Mesenteric fat pad (tissue), 1 donor: ENCODE measurements around the gene CCR5AS.
"Not testable (repeated sequence)": the region's sequence is repeated elsewhere in the genome, so short reads cannot be mapped to it uniquely, and the experiment has no call there.

Experiments used
- DNase-seq: peaks from one replicate; pipeline ENCODE4 v3.0.0-alpha.2; 2020; ENCODE audit warnings: low spot score
- donor health status: DM: yes; HTN: yes; CAD: no.

Gene CCR5AS

GRCh38 chr3:46356909-46357308 lies 50.0 kb downstream of the CCR5AS start:
- no peak for DNase-seq

DNA sequence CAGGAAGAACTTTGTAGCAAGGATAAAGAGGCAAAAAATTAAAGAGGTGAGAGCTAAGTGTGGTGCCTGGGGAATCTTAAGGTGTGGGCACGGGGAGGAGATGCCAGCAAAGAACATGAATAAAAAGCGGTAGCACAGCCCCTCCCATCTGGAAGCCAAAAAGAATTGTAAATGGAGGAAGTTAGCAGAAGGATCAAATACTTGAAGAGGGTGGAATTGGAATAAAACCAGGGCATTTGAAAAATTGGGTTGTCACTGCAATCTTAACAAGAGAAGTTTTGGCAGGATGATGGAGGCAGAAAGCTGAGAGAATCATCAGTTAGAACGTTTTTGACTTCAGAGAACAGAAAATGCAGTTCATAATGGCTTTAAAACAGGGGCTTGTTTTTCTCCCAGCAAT lies 50.6 kb downstream of the CCR5AS start:
- no peak for DNase-seq

GRCh38 chr3:46354984-46355383 lies 51.9 kb downstream of the CCR5AS start:
- DNase-seq, result no peak

GRCh38 chr3:46354478-46354877 lies 52.4 kb downstream of the CCR5AS start:
- no peak for DNase-seq

DNA sequence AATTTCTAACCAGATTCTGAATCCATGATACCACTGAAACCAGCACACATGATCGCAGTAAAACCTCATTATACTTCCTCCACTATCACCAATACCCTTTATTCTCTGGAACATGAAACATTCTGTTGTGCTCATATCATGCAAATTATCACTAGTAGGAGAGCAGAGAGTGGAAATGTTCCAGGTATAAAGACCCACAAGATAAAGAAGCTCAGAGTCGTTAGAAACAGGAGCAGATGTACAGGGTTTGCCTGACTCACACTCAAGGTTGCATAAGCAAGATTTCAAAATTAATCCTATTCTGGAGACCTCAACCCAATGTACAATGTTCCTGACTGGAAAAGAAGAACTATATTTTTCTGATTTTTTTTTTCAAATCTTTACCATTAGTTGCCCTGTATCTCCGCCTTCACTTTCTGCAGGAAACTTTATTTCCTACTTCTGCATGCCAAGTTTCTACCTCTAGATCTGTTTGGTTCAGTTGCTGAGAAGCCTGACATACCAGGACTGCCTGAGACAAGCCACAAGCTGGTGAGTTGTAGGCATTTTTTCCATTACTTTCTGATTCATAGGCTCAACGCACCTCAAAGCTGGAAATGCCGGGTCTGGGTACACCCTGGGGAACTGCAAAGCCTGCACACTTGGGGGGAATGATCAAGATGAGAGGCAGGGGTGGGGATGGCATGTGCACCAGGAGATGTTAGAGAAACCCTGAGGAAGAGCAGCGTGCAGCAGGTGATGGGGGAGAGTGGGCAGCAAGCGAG lies 53.0 kb downstream of the CCR5AS start, which contains the start of gene CCR2:
TSS of gene CCR2 (plus strand) at position 465 of the 764 bp plus-strand sequence. CDS start 3,417 bp downstream, outside the sequence.
- DNase-seq, result no peak

DNA sequence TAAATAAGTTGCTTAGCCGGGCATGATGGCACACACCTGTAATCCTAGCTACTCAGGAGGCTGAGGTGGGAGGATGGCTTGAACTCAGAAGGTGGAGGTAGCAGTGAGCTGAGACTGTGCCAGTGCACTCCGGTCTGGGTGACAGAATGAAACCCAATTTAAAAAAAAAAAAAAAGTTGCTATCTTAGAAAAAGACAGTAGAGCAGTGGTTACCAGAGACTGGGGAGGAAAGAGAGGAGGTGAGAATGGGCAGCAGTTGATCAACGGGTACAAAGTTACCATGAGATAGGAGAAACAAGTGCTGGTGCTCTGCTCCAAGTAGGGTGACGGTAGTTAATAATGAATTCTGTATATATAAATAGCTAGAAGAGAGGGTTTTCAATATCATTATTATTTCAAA lies 53.8 kb downstream of the CCR5AS start:
- DNase-seq, result no peak

DNA sequence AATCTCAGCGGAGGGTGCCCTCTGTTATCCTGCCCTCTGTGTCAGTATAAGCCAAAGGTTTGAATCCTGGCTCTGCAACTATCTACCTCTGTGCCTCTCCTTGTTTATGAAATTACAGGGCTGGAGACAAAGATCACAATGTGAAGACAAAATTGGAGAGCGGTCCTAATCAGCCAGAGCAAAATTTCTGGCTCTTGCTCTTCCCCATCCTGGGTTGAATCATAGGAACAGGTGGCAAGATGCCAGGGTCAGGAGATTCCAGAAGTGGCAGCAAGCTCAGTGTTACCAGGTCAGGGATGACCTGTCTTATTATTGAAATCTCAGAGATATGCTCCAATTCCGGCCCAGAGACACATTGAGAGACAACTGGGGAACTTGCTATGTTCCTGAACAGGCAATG lies 55.2 kb downstream of the CCR5AS start:
- DNase-seq, result no peak

DNA sequence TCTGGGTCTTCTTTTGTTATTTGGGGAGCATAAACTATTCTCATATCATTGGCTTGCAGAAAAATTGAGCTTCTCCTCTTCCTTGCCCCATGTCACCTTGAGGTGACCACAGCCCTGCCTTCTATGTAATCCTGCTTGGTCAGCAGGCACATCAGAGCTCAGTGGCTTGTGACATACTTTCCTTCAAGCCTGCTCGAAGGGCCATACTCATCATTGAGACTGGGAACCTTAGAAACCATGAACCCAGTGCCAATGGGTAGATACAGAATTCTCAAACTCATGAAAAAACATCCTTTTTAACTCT lies 56.7 kb downstream of the CCR5AS start:
- no peak for DNase-seq

DNA sequence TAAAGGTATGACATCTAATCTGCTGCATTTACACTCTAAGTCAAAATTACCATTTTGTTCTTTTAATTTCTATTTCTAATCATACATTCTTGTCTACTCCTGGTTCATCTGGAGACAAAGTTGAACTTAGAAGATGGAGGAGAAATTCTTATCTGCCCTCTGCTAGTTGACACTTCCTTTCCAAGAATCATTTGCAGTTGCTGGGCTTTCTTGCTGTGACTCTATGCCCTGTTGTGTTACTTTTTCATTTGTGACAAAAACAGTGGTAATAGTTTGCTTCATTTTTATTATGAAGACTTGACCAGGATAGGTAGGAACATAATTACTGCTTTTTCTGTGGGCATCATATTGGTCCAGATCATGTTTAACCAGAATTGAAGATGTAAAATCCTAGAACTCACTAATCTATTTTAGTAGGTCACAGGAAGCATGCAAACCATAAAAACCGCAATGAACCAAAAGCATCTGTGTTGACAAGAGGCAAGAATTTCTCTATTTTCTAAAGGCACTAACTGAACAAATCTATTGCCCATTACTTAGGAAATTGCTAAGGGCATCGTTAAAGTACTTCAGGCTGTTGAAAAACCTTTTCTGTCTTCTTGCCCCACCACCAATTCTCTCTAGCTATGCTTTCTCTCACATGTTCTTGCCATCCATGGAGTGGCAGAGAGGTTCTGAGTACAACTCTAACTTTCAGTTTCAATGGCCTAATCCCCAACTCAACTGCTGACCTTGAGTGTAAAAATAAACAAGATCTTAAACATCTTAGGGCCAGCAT lies 57.2 kb downstream of the CCR5AS start:
- DNase-seq, result no peak

- no peak for DNase-seq
Measured at GRCh38 chr3:46348823-46349482, 57.9 kb downstream of the CCR5AS start.

GRCh38 chr3:46344476-46344875 lies 62.4 kb downstream of the CCR5AS start:
- no peak for DNase-seq

- DNase-seq, result no peak
Measured at GRCh38 chr3:46338840-46339239, 68.0 kb downstream of the CCR5AS start.

- no peak for DNase-seq
Measured at GRCh38 chr3:46337911-46338310, 69.0 kb downstream of the CCR5AS start.

DNA sequence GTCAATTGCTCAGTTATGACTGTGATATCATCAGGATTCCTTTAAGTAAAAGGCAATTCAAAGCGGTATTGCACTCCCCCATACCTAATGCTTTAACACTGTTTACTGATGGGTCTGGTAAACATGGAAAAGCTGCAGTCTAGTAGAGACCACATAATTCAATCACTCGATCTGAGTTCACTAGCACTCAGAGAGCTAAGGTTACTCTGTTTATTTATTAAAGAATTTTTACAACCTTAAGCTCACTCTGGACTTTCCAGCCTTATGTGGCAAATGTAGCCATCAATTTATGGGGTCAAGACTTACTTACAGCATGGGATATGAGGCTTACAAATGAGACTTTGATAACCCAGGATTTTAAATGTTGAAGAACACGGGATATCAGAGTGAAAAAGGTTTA lies 71.3 kb downstream of the CCR5AS start:
- no peak for DNase-seq

GRCh38 chr3:46334741-46335478 lies 72.0 kb downstream of the CCR5AS start:
- DNase-seq, result no peak

- DNase-seq, result not testable (repeated sequence)
Measured at GRCh38 chr3:46330676-46331075, 76.2 kb downstream of the CCR5AS start.

GRCh38 chr3:46325645-46326300 lies 81.1 kb downstream of the CCR5AS start:
- no peak for DNase-seq

GRCh38 chr3:46324036-46324435 lies 82.8 kb downstream of the CCR5AS start:
- DNase-seq, result no peak

DNA sequence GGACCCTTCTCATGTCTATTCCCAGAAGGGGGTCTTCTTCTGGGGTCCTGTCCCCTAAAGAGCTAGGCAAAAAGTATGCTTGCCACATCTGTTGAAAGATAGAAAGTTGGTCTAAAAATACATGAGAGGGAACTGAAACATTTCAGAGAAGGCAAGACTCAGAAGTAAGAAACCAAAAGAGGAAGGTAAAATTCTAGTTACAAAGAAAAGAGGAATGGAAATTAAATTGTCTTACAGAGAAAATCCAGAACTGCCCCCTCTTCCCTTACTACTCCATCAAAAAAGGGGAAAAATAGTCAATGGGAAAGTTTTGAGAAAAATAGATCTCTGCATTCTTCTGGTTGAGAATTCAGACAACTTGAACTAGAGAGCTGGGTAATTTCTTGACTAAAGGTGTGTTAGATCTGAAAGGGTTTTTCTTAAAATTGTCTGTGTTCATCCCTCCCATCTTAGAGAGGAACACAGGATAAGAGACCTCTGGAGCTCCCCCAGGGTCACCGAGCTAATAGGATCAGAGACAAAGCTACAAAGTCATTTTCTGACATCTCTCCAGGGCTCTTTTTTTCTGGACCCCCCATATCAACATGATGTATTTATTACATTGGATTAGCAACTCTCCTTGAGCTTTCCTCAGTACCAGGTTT lies 85.3 kb downstream of the CCR5AS start:
- no peak for DNase-seq

DNA sequence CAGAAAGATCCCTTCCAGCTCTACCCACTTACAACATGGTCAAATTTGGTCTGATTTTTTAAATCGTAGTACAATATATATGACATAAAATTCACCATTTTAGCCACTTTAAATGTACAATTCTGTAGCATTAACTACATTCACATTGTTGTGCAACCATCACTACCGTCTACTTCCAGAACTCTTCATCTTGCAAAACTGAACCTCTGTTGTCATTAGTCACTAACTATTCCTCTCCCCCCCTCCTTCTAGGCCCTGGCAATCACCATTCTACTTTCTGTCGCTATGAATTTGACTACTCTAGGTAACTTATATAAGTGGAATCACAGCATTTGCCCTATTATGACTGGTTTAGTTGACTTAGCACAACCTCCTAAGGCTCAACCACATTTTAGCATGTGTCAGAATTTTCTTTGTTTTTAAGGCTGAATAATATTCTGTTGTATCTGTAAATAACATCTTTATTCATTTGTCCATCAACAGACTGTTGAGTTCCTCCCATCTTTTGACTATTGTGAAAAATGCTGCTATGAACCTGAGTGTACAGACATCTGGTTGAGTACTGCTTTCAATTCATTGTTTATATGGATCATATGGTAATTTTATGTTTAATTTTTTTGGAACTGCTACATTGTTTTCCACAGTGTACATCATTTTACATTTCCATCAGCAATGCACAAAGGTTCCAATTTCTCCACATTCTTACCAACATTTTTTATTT lies 88.5 kb downstream of the CCR5AS start:
- no peak for DNase-seq
